Neural cell (in vitro differentiated cells): Measurements from ENCODE around the gene KRT86. TPM values are rescaled to one million over a fixed set of nuclear protein-coding genes. Genes with fewer than 3 reads are reported as not detected.

Experiments
- H2AFZ ChIP-seq: fragments of 200-600, 300-800 bp; sonication (generic), shearing (Covaris generic); 2 replicates; pipeline ENCODE4 v1.6.0; 2014; ENCODE audit warnings: low read depth, mild to moderate bottlenecking, antibody characterized with exemption, low read length, moderate library complexity
- H3F3A ChIP-seq: fragments of 200-600 bp; shearing (Covaris generic); 2 replicates; pipeline ENCODE4 v1.6.1; 2016; ENCODE audit warnings: mild to moderate bottlenecking, moderate library complexity, mixed read lengths, antibody characterized with exemption, low read length; ENCODE audit not compliant: insufficient read depth, poor library complexity, severe bottlenecking
- H3K27ac ChIP-seq: fragments of 200-600, 300-800 bp; sonication (generic), shearing (Covaris generic); 2 replicates; pipeline ENCODE4 v1.5.1; 2014; ENCODE audit warnings: mild to moderate bottlenecking, low read length, moderate library complexity
- H3K27me3 ChIP-seq: fragments of 300-800, 200-600 bp; sonication (generic), shearing (Covaris generic); 2 replicates; pipeline ENCODE4 v1.6.0; 2014; ENCODE audit warnings: mild to moderate bottlenecking, low read depth, low read length, moderate library complexity; ENCODE audit not compliant: insufficient read depth
- H3K36me3 ChIP-seq: fragments of 300-800, 200-600 bp; sonication (generic), shearing (Covaris generic); 2 replicates; pipeline ENCODE4 v1.5.1; 2014; ENCODE audit warnings: mild to moderate bottlenecking, antibody characterized with exemption, low read length, moderate library complexity; ENCODE audit not compliant: insufficient read depth
- H3K4me2 ChIP-seq: fragments of 300-800, 200-600 bp; sonication (generic), shearing (Covaris generic); 2 replicates; pipeline ENCODE4 v1.6.0; 2014; ENCODE audit warnings: mild to moderate bottlenecking, low read length
- H3K4me3 ChIP-seq: fragments of 300-800, 200-600 bp; sonication (generic), shearing (Covaris generic); 2 replicates; pipeline ENCODE4 v1.5.1; 2014; ENCODE audit warnings: mild to moderate bottlenecking, low read length, moderate library complexity
- H3K79me2 ChIP-seq: fragments of 200-600 bp; shearing (Covaris generic); replicated peaks from 2 replicates; pipeline ENCODE4 v1.6.0; 2014; ENCODE audit warnings: mild to moderate bottlenecking, low read length, moderate library complexity; ENCODE audit not compliant: insufficient read depth
- H3K9ac ChIP-seq: fragments of 300-800, 200-600 bp; sonication (generic), shearing (Covaris generic); 2 replicates; pipeline ENCODE4 v1.6.1; 2016; ENCODE audit warnings: mild to moderate bottlenecking, low read length, mixed read lengths
- H3K9me2 ChIP-seq: fragments of 200-600 bp; shearing (Covaris generic); 2 replicates; pipeline ENCODE4 v1.6.1; 2016; ENCODE audit warnings: mild to moderate bottlenecking, low read length, mixed read lengths; ENCODE audit not compliant: insufficient read depth
- H3K9me3 ChIP-seq: fragments of 200-600, 300-800 bp; sonication (generic), shearing (Covaris generic); 2 replicates; pipeline ENCODE4 v1.6.1; 2016; ENCODE audit warnings: mild to moderate bottlenecking, mixed run types, low read length, moderate library complexity, mixed read lengths
- H4K20me1 ChIP-seq: fragments of 200-600 bp; shearing (Covaris generic); 2 replicates; pipeline ENCODE4 v1.6.1; 2016; ENCODE audit warnings: mild to moderate bottlenecking, mixed run types; ENCODE audit not compliant: insufficient read depth
- EP300 ChIP-seq: fragments of 450-650 bp; conservative IDR thresholded peaks from 2 replicates; pipeline ENCODE4 v1.6.1; 2014; ENCODE audit warnings: antibody characterized with exemption, mild to moderate bottlenecking, moderate library complexity; ENCODE audit not compliant: poor library complexity, severe bottlenecking
- EZH2 ChIP-seq: fragments of 200-600, 300-800 bp; shearing (Covaris generic), sonication (generic); IDR thresholded peaks from 2 replicates; pipeline ENCODE4 v1.6.1; 2014; ENCODE audit warnings: antibody characterized with exemption, low read length, borderline replicate concordance, mild to moderate bottlenecking; ENCODE audit not compliant: insufficient read depth, poor library complexity, severe bottlenecking
- MXI1 ChIP-seq: fragments of 450-650 bp; conservative IDR thresholded peaks from 2 replicates; pipeline ENCODE4 v1.6.1; 2014; ENCODE audit warnings: antibody characterized with exemption, mild to moderate bottlenecking; ENCODE audit not compliant: poor library complexity, severe bottlenecking
- POLR2AphosphoS5 ChIP-seq: IDR thresholded peaks from 2 replicates; pipeline ENCODE4 v1.6.1; 2012
- RAD21 ChIP-seq: fragments of 450-650 bp; conservative IDR thresholded peaks from 2 replicates; pipeline ENCODE4 v1.6.1; 2014; ENCODE audit warnings: antibody characterized with exemption, mild to moderate bottlenecking, moderate library complexity
- SMC3 ChIP-seq: fragments of 450-650 bp; conservative IDR thresholded peaks from 2 replicates; pipeline ENCODE4 v1.6.1; 2014; ENCODE audit warnings: antibody characterized with exemption, mild to moderate bottlenecking, moderate library complexity; ENCODE audit not compliant: poor library complexity
- TAF1 ChIP-seq: IDR thresholded peaks from 2 replicates; pipeline ENCODE4 v1.6.1; 2012; ENCODE audit warnings: low read depth
- polyA plus RNA-seq: library from polyadenylated mRNA; depleted of rRNA; stranded (reverse); fragments of >200 nt; gene quantifications from 2 replicates; pipeline ENCODE4 v1.2.3, GENCODE V29; 2014
- TF ChIP-seq, protein P1 (sequence below): fragments of 450-650 bp; IDR thresholded peaks from 2 replicates; pipeline ENCODE4 v1.5.1; 2014; ENCODE audit warnings: antibody characterized with exemption, mild to moderate bottlenecking, moderate library complexity; ENCODE audit not compliant: poor library complexity, severe bottlenecking
- TF ChIP-seq, protein P2 (sequence below): IDR thresholded peaks from 2 replicates; pipeline ENCODE4 v1.6.1; 2012; ENCODE audit warnings: borderline replicate concordance

The KRT86 gene
- polyA plus RNA-seq, 1 donor from 2014 or later: not detected

DNA sequence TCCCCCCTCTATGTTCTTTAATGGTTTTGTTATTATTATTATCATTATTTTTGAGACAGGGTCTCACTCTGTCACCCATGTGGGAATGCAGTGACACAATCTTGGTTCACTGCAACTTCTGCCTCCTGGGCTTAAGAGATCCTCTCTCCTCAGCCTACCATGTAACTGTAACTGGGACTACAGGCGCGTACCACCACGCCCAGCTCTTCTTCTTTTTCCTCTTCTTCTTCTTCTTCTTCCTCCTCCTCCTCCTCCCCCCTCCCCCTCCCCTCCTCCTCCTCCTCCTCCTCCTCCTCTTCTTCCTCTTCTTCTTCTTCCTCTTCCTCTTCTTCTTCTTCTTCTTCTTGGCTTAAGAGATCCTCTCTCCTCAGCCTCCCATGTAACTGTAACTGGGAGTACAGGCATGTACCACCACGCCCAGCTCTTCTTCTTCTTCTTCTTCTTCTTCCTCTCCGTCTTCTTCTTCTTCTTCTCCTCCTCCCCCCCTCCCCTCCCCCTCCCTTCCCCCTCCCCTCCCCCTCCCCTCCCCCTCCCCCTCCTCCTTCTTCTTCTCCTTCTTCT is 46.8 kb upstream of the KRT86 start:
- H4K20me1 ChIP-seq: no peaks in the 10 kb centered on the region
- TF ChIP-seq EZH2 (no peak), EP300 (no peak), POLR2AphosphoS5 (no peak), TAF1 (no peak), RAD21 (no peak), SMC3 (no peak), MXI1 (no peak)
- TF ChIP-seq, protein P1, sequence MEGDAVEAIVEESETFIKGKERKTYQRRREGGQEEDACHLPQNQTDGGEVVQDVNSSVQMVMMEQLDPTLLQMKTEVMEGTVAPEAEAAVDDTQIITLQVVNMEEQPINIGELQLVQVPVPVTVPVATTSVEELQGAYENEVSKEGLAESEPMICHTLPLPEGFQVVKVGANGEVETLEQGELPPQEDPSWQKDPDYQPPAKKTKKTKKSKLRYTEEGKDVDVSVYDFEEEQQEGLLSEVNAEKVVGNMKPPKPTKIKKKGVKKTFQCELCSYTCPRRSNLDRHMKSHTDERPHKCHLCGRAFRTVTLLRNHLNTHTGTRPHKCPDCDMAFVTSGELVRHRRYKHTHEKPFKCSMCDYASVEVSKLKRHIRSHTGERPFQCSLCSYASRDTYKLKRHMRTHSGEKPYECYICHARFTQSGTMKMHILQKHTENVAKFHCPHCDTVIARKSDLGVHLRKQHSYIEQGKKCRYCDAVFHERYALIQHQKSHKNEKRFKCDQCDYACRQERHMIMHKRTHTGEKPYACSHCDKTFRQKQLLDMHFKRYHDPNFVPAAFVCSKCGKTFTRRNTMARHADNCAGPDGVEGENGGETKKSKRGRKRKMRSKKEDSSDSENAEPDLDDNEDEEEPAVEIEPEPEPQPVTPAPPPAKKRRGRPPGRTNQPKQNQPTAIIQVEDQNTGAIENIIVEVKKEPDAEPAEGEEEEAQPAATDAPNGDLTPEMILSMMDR: no peak
- TF ChIP-seq, protein P2, sequence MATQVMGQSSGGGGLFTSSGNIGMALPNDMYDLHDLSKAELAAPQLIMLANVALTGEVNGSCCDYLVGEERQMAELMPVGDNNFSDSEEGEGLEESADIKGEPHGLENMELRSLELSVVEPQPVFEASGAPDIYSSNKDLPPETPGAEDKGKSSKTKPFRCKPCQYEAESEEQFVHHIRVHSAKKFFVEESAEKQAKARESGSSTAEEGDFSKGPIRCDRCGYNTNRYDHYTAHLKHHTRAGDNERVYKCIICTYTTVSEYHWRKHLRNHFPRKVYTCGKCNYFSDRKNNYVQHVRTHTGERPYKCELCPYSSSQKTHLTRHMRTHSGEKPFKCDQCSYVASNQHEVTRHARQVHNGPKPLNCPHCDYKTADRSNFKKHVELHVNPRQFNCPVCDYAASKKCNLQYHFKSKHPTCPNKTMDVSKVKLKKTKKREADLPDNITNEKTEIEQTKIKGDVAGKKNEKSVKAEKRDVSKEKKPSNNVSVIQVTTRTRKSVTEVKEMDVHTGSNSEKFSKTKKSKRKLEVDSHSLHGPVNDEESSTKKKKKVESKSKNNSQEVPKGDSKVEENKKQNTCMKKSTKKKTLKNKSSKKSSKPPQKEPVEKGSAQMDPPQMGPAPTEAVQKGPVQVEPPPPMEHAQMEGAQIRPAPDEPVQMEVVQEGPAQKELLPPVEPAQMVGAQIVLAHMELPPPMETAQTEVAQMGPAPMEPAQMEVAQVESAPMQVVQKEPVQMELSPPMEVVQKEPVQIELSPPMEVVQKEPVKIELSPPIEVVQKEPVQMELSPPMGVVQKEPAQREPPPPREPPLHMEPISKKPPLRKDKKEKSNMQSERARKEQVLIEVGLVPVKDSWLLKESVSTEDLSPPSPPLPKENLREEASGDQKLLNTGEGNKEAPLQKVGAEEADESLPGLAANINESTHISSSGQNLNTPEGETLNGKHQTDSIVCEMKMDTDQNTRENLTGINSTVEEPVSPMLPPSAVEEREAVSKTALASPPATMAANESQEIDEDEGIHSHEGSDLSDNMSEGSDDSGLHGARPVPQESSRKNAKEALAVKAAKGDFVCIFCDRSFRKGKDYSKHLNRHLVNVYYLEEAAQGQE: no peak
- H3K4me3 ChIP-seq: no peak overlapping the region
- no peaks in the 10 kb centered on the region for H3K9me2 ChIP-seq
- H3K9ac ChIP-seq: no peak overlapping the region
- no peak overlapping the region for H3K27ac ChIP-seq
- no peaks in the 10 kb centered on the region for H3K79me2 ChIP-seq
- no peaks in the 10 kb centered on the region for H3K9me3 ChIP-seq
- H3K27me3 ChIP-seq: peaks cover 16% of the 10 kb centered on the region
- H3K4me2 ChIP-seq: no peak overlapping the region
- no peaks in the 10 kb centered on the region for H3K36me3 ChIP-seq
- no peak overlapping the region for H2AFZ ChIP-seq
- H3F3A ChIP-seq: no peaks in the 10 kb centered on the region

DNA sequence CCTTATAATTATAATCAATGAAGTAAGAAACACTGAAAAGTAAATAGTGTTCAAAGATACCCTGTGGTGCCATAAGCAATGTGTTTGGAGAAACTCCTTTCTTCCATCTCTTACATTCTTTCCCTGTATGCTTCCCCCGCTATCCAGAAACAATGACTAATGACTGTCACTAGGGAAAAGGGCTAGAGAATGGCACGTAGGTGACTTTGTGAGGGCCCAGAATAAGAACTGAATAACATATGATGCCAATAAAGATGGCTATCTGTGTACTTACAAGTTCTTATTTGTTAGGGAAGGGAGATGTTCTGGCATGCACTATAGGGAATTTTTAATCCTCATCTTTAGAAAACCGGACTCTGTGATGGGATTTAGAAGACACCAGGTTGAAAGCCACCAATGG is 46.1 kb upstream of the KRT86 start:
- H3K79me2 ChIP-seq: no peaks in the 10 kb centered on the region
- H3K36me3 ChIP-seq: no peaks in the 10 kb centered on the region
- TF ChIP-seq EP300: no peak
- TF ChIP-seq POLR2AphosphoS5: no peak
- TF ChIP-seq TAF1: no peak
- no peak for TF ChIP-seq EZH2
- no peak for TF ChIP-seq SMC3
- TF ChIP-seq, protein P2: no peak
- TF ChIP-seq, protein P1: no peak
- no peak overlapping the region for H3K4me3 ChIP-seq
- no peak overlapping the region for H2AFZ ChIP-seq
- H3F3A ChIP-seq: no peaks in the 10 kb centered on the region
- no peaks in the 10 kb centered on the region for H3K9me3 ChIP-seq
- no peak overlapping the region for H3K9ac ChIP-seq
- H4K20me1 ChIP-seq: no peaks in the 10 kb centered on the region
- H3K27me3 ChIP-seq: peaks cover 22% of the 10 kb centered on the region
- no peak overlapping the region for H3K27ac ChIP-seq
- H3K4me2 ChIP-seq: no peak overlapping the region
- H3K9me2 ChIP-seq: no peaks in the 10 kb centered on the region
